PC-3 (cell line): ENCODE measurements around the gene CCT6B. TPM values are rescaled to one million over a fixed set of nuclear protein-coding genes. Genes with fewer than 3 reads are reported as not detected.
A peak's percentile ranks its signal among the peaks of the same experiment; 100 is the strongest.

ENCODE experiments used
- ATAC-seq: fragments of 200-7000 bp; cut with Tn5 transposase; 2 replicates; pipeline ENCODE4 v1.9.1; 2020; ENCODE audit warnings: mild to moderate bottlenecking, moderate library complexity
- BruUV-seq: library from RNA; stranded (reverse); fragments of 400-500 nt; replicated peaks from 2 replicates; lab custom pipeline; 2021; lab: Mats Ljungman, UMichigan
- CTCF ChIA-PET: fragments of 300-600 bp; sonication (Branson Sonifier 250); formaldehyde crosslinking; loops from one replicate; lab custom pipeline; 2022; ENCODE audit warnings: antibody characterized with exemption; lab: Charles Lee
- POLR2A ChIA-PET: fragments of 300-600 bp; sonication (Branson Sonifier 250); formaldehyde crosslinking; loops from one replicate; lab custom pipeline; 2022; ENCODE audit warnings: antibody characterized with exemption; ENCODE audit not compliant: unreplicated experiment; lab: Charles Lee
- DNase-seq: peaks from one replicate; pipeline ENCODE4 v3.0.0-alpha.2; 2015
- H2AFZ ChIP-seq: fragments of 300-600 bp; sonication (generic); 2 replicates; pipeline ENCODE4 v1.6.0; 2016; ENCODE audit warnings: antibody characterized with exemption, low read length
- H3F3A ChIP-seq: fragments of 300-600 bp; sonication (generic); one replicate; pipeline ENCODE4 v1.6.0; 2017; ENCODE audit warnings: antibody characterized with exemption, low read length, control low read depth, mild to moderate bottlenecking; ENCODE audit not compliant: unreplicated experiment
- H3K27ac ChIP-seq: fragments of 300-600 bp; sonication (generic); 2 replicates; pipeline ENCODE4 v1.5.1; 2016; ENCODE audit warnings: mild to moderate bottlenecking, low read length
- H3K27me3 ChIP-seq: fragments of 300-600 bp; sonication (generic); 2 replicates; pipeline ENCODE4 v1.6.1; 2016; ENCODE audit warnings: low read length, mixed read lengths
- H3K36me3 ChIP-seq: fragments of 300-600 bp; sonication (generic); 2 replicates; pipeline ENCODE4 v1.6.1; 2016; ENCODE audit warnings: low read depth, mixed run types, low read length, mixed read lengths
- H3K4me1 ChIP-seq: fragments of 300-600 bp; sonication (generic); 2 replicates; pipeline ENCODE4 v1.5.1; 2016; ENCODE audit warnings: low read length; ENCODE audit not compliant: insufficient read depth
- H3K4me2 ChIP-seq: fragments of 300-600 bp; sonication (generic); 2 replicates; pipeline ENCODE4 v1.6.0; 2016; ENCODE audit warnings: low read length
- H3K4me3 ChIP-seq: fragments of 300-600 bp; sonication (generic); 2 replicates; pipeline ENCODE4 v1.5.1; 2016; ENCODE audit warnings: mild to moderate bottlenecking, low read length, mixed read lengths
- H3K79me2 ChIP-seq: fragments of 300-600 bp; sonication (generic); 2 replicates; pipeline ENCODE4 v1.6.1; 2017; ENCODE audit warnings: low read length, mixed read lengths
- H3K9ac ChIP-seq: fragments of 300-600 bp; sonication (generic); 2 replicates; pipeline ENCODE4 v1.6.0; 2016; ENCODE audit warnings: mild to moderate bottlenecking, low read length
- H3K9me2 ChIP-seq: fragments of 300-600 bp; sonication (generic); replicated peaks from 2 replicates; pipeline ENCODE4 v1.6.1; 2016; ENCODE audit warnings: mixed run types, low read length, mixed read lengths
- H3K9me3 ChIP-seq: fragments of 300-600 bp; sonication (generic); 2 replicates; pipeline ENCODE4 v1.6.1; 2016; ENCODE audit warnings: low read length, mixed read lengths
- H4K20me1 ChIP-seq: fragments of 300-600 bp; sonication (generic); 2 replicates; pipeline ENCODE4 v1.6.1; 2016; ENCODE audit warnings: low read length, mixed read lengths
- CTCF ChIP-seq: fragments of 300-600 bp; sonication (generic); conservative IDR thresholded peaks from 2 replicates; pipeline ENCODE4 v1.5.1; 2017; ENCODE audit warnings: antibody characterized with exemption, low read depth, mild to moderate bottlenecking, low read length
- EZH2 ChIP-seq: fragments of 300-600 bp; sonication (generic); IDR thresholded peaks from one replicate; pipeline ENCODE4 v1.6.1; 2017; ENCODE audit warnings: antibody characterized with exemption, mild to moderate bottlenecking, low read length; ENCODE audit not compliant: unreplicated experiment
- EZH2phosphoT487 ChIP-seq: fragments of 300-600 bp; sonication (generic); IDR thresholded peaks from 2 replicates; pipeline ENCODE4 v1.6.1; 2018; ENCODE audit warnings: mild to moderate bottlenecking, antibody characterized with exemption, low read length, borderline replicate concordance
- intact Hi-C: fragments of 100-400 bp; cut with micrococcal nuclease; formaldehyde crosslinking; loops from 2 replicates; pipeline ENCODE4 v1.9.0; 2023
- total RNA-seq: library from RNA; depleted of rRNA; stranded (reverse); fragments of >200 nt; gene quantifications from 2 replicates; pipeline ENCODE4 v1.2.3, GENCODE V29; 2014

CCT6B gene
- total RNA-seq, 1 experiment from 2014 or later = 0.33 TPM

GRCh38 chr17:34999456-34999855, 38.2 kb upstream of the CCT6B start:
- Histone ChIP-seq H2AFZ (no peak overlapping the region), H3K9ac (no peak overlapping the region), H3K4me2 (no peak overlapping the region), H3K9me3 (no peaks in the 10 kb centered on the region), H3K36me3 (peaks cover 18% of the 10 kb centered on the region), H3K4me1 (peaks cover 13% of the 10 kb centered on the region), H4K20me1 (no peaks in the 10 kb centered on the region), H3K4me3 (no peak overlapping the region), H3K9me2 (no peaks in the 10 kb centered on the region), H3K27me3 (no peaks in the 10 kb centered on the region), H3F3A (no peaks in the 10 kb centered on the region), H3K27ac (no peak overlapping the region), H3K79me2 (no peaks in the 10 kb centered on the region)
- ATAC-seq = no peak
- DNase-seq = no peak
- no TSS peak for BruUV-seq
- ChIA-PET CTCF (interaction anchor here (0.7 kb wide), 1 partner anchor 23 kb away, joined by 3 read pairs; no protein-coding TSS in a partner anchor), POLR2A (no interaction called here)
- intact Hi-C loops = loop anchor here (2.0 kb wide), 1 partner anchor 119 kb away; the partner anchor contains the start of gene RAD51D
- no peak for TF ChIP-seq CTCF
- TF ChIP-seq EZH2phosphoT487 = no peak
- no peak for TF ChIP-seq EZH2

DNA sequence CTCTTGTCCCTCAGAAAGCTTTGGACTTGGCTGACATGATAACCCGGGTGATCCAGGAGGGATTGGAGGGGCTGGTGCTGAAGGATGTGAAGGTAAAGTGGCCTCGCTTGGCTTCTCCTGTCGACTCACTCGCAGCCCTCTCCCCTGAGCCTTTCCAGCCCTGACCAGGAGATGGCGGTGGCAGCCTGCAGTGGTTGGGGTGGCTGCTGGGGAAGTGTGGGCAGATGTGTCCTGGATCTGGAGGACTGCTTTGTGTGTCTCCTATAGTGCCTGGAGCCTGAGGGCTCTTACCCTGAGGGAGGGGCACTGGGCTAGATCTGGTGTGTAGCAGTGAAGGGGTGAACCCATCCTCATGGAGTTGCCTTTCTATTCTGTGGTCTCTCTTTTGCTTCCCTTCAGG, 36.9 kb upstream of the CCT6B start:
- peak; percentile 66 for DNase-seq
- CTCF ChIA-PET = no interaction called here

More for the DNA sequence above, 36.9 kb upstream of the CCT6B start:
- Histone ChIP-seq H3K9me3 (no peaks in the 10 kb centered on the region), H3K4me1 (peaks cover 13% of the 10 kb centered on the region), H3K4me2 (no peak overlapping the region), H3K36me3 (peaks cover 18% of the 10 kb centered on the region), H3F3A (no peaks in the 10 kb centered on the region), H2AFZ (no peak overlapping the region), H3K27ac (no peak overlapping the region), H4K20me1 (no peaks in the 10 kb centered on the region), H3K9ac (no peak overlapping the region), H3K4me3 (no peak overlapping the region), H3K9me2 (no peaks in the 10 kb centered on the region), H3K79me2 (no peaks in the 10 kb centered on the region), H3K27me3 (no peaks in the 10 kb centered on the region)
- POLR2A ChIA-PET = no interaction called here
- ATAC-seq = peak; percentile 80
- no peak for TF ChIP-seq EZH2
- no peak for TF ChIP-seq EZH2phosphoT487
- peak; percentile 81 for TF ChIP-seq CTCF
- BruUV-seq = no TSS peak
- intact Hi-C loops = loop anchor here (1.0 to 2.0 kb wide), 2 partner anchors 91 to 121 kb away; partner anchors contain the start of gene RAD51D
